ENCODE results near the gene PLAGL1. TPM values are rescaled to one million over a fixed set of nuclear protein-coding genes. Genes with fewer than 3 reads are reported as not detected.

PLAGL1 gene
- total and polyA plus RNA-seq, 2 experiments from 2014 or later: 22.8 to 43.8 TPM

DNA sequence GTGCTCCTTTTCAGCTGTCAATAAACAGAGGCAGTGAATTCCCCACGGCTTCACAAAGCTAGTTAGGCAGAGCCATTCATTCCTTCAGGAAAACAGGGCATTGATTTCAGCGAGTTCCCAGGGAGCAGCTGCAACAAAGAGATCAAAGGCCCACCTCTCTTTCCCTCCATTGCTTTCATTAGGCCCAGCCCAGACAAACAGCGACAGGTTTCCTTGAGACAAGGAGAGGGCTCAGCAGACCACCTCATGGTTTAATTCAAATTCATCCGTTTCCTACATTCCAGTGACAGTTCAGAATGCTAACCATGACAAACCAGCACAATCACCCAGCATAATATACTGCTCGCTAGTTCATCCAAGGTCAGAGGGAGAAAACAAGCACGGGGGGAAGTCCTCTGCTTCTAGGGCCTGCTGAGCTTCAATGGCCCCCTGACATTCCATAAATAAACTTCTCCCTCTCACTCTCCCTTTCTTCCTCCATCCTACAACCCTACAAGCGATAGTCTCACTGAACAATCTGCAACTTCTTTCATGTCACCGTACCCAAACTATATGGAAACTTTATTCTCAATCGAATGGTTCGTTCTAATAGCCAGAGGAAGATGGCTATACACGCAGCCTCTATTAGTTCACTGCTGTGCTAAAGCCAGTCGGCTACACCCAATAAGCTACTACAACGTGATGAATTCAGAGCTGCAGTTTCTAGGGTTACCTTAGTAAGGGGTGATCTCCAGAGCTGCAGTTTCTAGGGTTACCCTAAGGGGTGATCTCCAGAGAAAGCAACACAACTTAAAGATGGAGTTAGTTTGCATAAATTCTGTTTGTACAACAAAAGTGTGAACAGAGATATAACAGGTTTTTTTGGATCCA is 34.7 kb downstream of the PLAGL1 start:
- no peaks in the 10 kb centered on the region for H4K20me1 ChIP-seq (ENCODE audit: insufficient read depth)
- in situ Hi-C loops (cut with MboI): no loop called here
- H3K79me2 ChIP-seq (ENCODE audit: insufficient read depth): peaks cover 52% of the 10 kb centered on the region
- no peak overlapping the region for H3K9ac ChIP-seq
- no peaks in the 10 kb centered on the region for H3K9me2 ChIP-seq (ENCODE audit: insufficient read depth)
- no peaks in the 10 kb centered on the region for H3K36me3 ChIP-seq (ENCODE audit: low read depth)
- 72 to 76% methylated on average over 13 of the region's 13 CpGs for WGBS, 2 experiments (ENCODE audit: low coverage in 1 of 2, low lambda C conversion rate in 2 of 2, missing lambda C conversion rate in 2 of 2)
- DNase-seq: no peak
- no peaks in the 10 kb centered on the region for H3F3A ChIP-seq (ENCODE audit: insufficient read depth)
- no peak overlapping the region for H3K4me3 ChIP-seq
- 0 out of 2 replicates have a peak, but pooled peaks cover 4% of the 10 kb centered on the region for H3K27me3 ChIP-seq (replicated peaks; ENCODE audit: insufficient read depth)
- H3K27ac ChIP-seq: no peak overlapping the region
- H3K4me2 ChIP-seq (ENCODE audit: unreplicated experiment): no peak overlapping the region
- no peaks in the 10 kb centered on the region for H3K9me3 ChIP-seq (ENCODE audit: low read depth)
- TF ChIP-seq EZH2 (IDR thresholded peaks at IDR 0.05; ENCODE audit: insufficient read depth, poor library complexity, severe bottlenecking) (no peak), EZH2phosphoT487 (IDR thresholded peaks at IDR 0.05; ENCODE audit: insufficient read depth, low read depth) (no peak)
- H3K4me1 ChIP-seq (ENCODE audit: insufficient read depth): peaks cover 11% of the 10 kb centered on the region
- no peak overlapping the region for H2AFZ ChIP-seq

DNA sequence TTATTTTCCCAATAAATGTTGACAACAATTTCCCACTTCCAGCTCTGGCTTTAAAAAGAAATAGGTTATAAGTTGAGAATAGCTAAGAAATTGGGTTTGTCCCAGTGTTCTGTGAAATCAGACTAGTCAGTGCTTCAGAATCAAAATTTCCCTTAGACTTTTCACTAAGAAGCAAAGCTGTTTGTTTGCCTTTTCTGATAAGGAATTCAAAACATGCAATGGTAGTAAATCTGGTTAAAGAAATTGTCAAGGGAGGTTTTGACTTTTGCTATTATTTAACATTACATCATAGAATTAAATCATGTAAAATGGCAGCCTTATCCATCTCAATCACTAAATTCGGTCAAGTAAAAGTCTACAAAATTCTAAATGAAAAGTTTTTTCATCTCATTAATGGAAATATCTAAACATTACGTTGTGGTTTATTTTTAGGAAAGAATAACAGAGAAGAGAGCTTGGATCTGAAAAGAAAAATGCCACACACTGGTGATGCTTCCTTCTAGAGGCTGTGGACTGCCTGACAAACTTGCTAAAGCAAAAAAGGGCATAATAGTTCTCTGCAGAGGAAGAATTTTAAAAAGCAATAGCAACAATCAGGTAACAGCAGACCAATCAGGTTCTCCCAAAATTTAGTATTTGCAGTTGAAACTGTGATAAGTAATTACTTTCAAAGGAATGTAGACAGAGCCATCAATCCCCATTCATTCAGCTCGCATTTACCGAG is 36.4 kb downstream of the PLAGL1 start:
- no peaks in the 10 kb centered on the region; the same call in 1 of the 2 replicates for H3K36me3 ChIP-seq (ENCODE audit: low read depth)
- peaks cover 11% of the 10 kb centered on the region for H3K4me1 ChIP-seq (ENCODE audit: insufficient read depth)
- no peak overlapping the region for H3K27ac ChIP-seq
- TF ChIP-seq EZH2phosphoT487 (IDR thresholded peaks at IDR 0.05; ENCODE audit: insufficient read depth, low read depth): no peak
- no peak for TF ChIP-seq EZH2 (IDR thresholded peaks at IDR 0.05; ENCODE audit: insufficient read depth, poor library complexity, severe bottlenecking)
- 0 out of 2 replicates have a peak, but pooled peaks cover 4% of the 10 kb centered on the region for H3K27me3 ChIP-seq (replicated peaks; ENCODE audit: insufficient read depth)
- H3F3A ChIP-seq (ENCODE audit: insufficient read depth): no peaks in the 10 kb centered on the region
- no peak overlapping the region for H2AFZ ChIP-seq
- in situ Hi-C loops (cut with MboI): no loop called here
- H3K9ac ChIP-seq: no peak overlapping the region
- H3K4me3 ChIP-seq: no peak overlapping the region
- no peaks in the 10 kb centered on the region for H4K20me1 ChIP-seq (ENCODE audit: insufficient read depth)
- WGBS, 2 experiments (ENCODE audit: low coverage in 1 of 2, low lambda C conversion rate in 2 of 2, missing lambda C conversion rate in 2 of 2): 44 to 45% methylated on average over 4 of the region's 4 CpGs
- H3K9me3 ChIP-seq (ENCODE audit: low read depth): no peaks in the 10 kb centered on the region
- no peak for DNase-seq
- H3K4me2 ChIP-seq (ENCODE audit: unreplicated experiment): no peak overlapping the region
- H3K9me2 ChIP-seq (ENCODE audit: insufficient read depth): no peaks in the 10 kb centered on the region
- peaks cover 52% of the 10 kb centered on the region for H3K79me2 ChIP-seq (ENCODE audit: insufficient read depth)

DNA sequence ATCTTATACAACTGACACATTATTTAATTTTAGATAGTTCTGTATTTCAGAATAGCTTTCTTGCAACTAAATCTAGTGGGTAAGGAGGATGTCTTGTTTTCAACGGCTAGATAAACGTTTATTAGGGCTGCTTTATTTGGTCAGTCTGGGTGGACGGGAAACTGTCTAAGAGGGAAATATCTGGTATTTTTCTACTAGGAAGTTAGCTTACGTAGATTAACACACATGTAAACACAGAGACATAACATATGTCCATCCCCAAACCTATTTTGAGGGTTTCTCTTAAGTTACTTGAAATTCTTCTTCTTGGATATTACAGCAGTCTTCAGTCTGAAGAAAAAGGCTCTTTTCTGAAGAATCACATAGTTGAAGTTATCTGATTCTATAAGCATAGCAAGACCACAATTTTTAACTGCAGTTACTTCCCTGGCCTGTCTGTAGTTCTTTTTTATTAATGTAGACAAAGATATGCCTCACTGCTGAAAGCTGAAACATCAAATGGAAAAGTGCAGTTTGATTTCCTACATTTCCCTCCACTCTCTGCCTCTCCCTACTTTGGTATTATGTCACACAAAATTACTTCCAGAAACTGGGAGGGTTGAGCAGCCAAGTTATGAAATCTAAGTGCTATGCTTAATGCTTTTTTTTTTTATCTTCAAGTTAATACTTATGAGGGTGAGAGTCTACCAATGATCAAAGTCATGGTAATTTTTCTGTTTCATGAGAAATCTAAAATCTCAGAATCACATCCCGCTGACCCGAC is 37.4 kb downstream of the PLAGL1 start:
- no peaks in the 10 kb centered on the region for H3K9me2 ChIP-seq (ENCODE audit: insufficient read depth)
- H3K9me3 ChIP-seq (ENCODE audit: low read depth): no peaks in the 10 kb centered on the region
- no peaks in the 10 kb centered on the region; the same call in 1 of the 2 replicates for H3K36me3 ChIP-seq (ENCODE audit: low read depth)
- DNase-seq: peak; percentile 44
- H4K20me1 ChIP-seq (ENCODE audit: insufficient read depth): no peaks in the 10 kb centered on the region
- H3F3A ChIP-seq (ENCODE audit: insufficient read depth): no peaks in the 10 kb centered on the region; the same call in 1 of the 2 replicates
- H3K4me1 ChIP-seq (ENCODE audit: insufficient read depth): peaks cover 11% of the 10 kb centered on the region
- 0 out of 2 replicates have a peak, but pooled peaks cover 4% of the 10 kb centered on the region for H3K27me3 ChIP-seq (replicated peaks; ENCODE audit: insufficient read depth)
- no peak overlapping the region for H3K4me3 ChIP-seq
- H2AFZ ChIP-seq: no peak overlapping the region
- in situ Hi-C loops (cut with MboI): no loop called here
- no peak overlapping the region for H3K9ac ChIP-seq
- TF ChIP-seq EZH2phosphoT487 (IDR thresholded peaks at IDR 0.05; ENCODE audit: insufficient read depth, low read depth) (no peak), EZH2 (IDR thresholded peaks at IDR 0.05; ENCODE audit: insufficient read depth, poor library complexity, severe bottlenecking) (no peak)
- H3K27ac ChIP-seq: no peak overlapping the region
- 35 to 41% methylated on average over 6 of the region's 6 CpGs for WGBS, 2 experiments (ENCODE audit: low coverage in 1 of 2, low lambda C conversion rate in 2 of 2, missing lambda C conversion rate in 2 of 2)
- no peak overlapping the region for H3K4me2 ChIP-seq (ENCODE audit: unreplicated experiment)
- H3K79me2 ChIP-seq (ENCODE audit: insufficient read depth): peaks cover 52% of the 10 kb centered on the region

DNA sequence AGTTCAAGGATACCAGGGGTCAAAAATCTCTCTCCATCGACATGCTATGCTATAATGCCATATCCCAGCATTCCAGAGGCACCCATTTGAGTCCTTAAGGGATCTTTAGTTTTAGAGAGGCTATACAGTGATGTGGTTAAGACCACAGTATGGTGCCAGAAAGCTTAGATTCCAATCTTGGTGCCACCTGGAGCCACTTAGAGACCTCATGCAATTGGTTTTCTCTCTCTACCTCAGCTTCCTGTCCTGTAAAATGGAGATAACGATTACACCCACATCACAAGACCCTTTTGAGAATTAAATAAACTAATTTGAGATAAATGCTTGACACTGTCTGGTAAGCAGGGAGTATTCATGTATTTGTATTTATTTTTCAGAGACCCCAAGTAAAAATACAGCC is 39.0 kb downstream of the PLAGL1 start:
- H3K27me3 ChIP-seq (replicated peaks; ENCODE audit: insufficient read depth): 0 out of 2 replicates have a peak, but pooled peaks cover 4% of the 10 kb centered on the region
- peaks cover 11% of the 10 kb centered on the region for H3K4me1 ChIP-seq (ENCODE audit: insufficient read depth)
- no peak for DNase-seq
- H4K20me1 ChIP-seq (ENCODE audit: insufficient read depth): no peaks in the 10 kb centered on the region
- no peak overlapping the region for H3K9ac ChIP-seq
- H3K79me2 ChIP-seq (ENCODE audit: insufficient read depth): peaks cover 43% of the 10 kb centered on the region
- no peak overlapping the region for H3K27ac ChIP-seq
- H3K4me2 ChIP-seq (ENCODE audit: unreplicated experiment): no peak overlapping the region
- no peaks in the 10 kb centered on the region for H3K9me2 ChIP-seq (ENCODE audit: insufficient read depth)
- TF ChIP-seq EZH2 (IDR thresholded peaks at IDR 0.05; ENCODE audit: insufficient read depth, poor library complexity, severe bottlenecking) (no peak), EZH2phosphoT487 (IDR thresholded peaks at IDR 0.05; ENCODE audit: insufficient read depth, low read depth) (no peak)
- H3K9me3 ChIP-seq (ENCODE audit: low read depth): no peaks in the 10 kb centered on the region
- H2AFZ ChIP-seq: no peak overlapping the region
- no peak overlapping the region for H3K4me3 ChIP-seq
- no peaks in the 10 kb centered on the region; the same call in 1 of the 2 replicates for H3F3A ChIP-seq (ENCODE audit: insufficient read depth)
- H3K36me3 ChIP-seq (ENCODE audit: low read depth): peaks cover 6% of the 10 kb centered on the region; the same call in 1 of the 2 replicates
- 62 to 64% methylated on average over 2 of the region's 2 CpGs for WGBS, 2 experiments (ENCODE audit: low coverage in 1 of 2, low lambda C conversion rate in 2 of 2, missing lambda C conversion rate in 2 of 2)
- in situ Hi-C loops (cut with MboI): no loop called here

All from GM23248 (cell line).